LNCaP clone FGC (cell line): ENCODE measurements around the gene TANGO6.
"Not testable (repeated sequence)": the region's sequence is repeated elsewhere in the genome, so short reads cannot be mapped to it uniquely, and the experiment has no call there.

Experiments used
- DNase-seq: peaks from one replicate; pipeline ENCODE4 v3.0.0-alpha.2; 2011; ENCODE audit warnings: low read depth
- H3K4me3 ChIP-seq: 2 replicates; pipeline ENCODE4 v1.5.1; 2011; ENCODE audit warnings: mild to moderate bottlenecking, low read depth, low read length, control low read depth
- TF ChIP-seq, protein P1 (sequence below): IDR thresholded peaks from 2 replicates; pipeline ENCODE4 v1.5.1; 2012; ENCODE audit warnings: mild to moderate bottlenecking; ENCODE audit not compliant: control insufficient read depth, insufficient read depth; ENCODE audit errors: extremely low read depth

TANGO6 gene

GRCh38 chr16:69048328-69049120 lies 205.2 kb downstream of the TANGO6 start:
- TF ChIP-seq, protein P1, sequence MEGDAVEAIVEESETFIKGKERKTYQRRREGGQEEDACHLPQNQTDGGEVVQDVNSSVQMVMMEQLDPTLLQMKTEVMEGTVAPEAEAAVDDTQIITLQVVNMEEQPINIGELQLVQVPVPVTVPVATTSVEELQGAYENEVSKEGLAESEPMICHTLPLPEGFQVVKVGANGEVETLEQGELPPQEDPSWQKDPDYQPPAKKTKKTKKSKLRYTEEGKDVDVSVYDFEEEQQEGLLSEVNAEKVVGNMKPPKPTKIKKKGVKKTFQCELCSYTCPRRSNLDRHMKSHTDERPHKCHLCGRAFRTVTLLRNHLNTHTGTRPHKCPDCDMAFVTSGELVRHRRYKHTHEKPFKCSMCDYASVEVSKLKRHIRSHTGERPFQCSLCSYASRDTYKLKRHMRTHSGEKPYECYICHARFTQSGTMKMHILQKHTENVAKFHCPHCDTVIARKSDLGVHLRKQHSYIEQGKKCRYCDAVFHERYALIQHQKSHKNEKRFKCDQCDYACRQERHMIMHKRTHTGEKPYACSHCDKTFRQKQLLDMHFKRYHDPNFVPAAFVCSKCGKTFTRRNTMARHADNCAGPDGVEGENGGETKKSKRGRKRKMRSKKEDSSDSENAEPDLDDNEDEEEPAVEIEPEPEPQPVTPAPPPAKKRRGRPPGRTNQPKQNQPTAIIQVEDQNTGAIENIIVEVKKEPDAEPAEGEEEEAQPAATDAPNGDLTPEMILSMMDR, result no peak
- H3K4me3 ChIP-seq, result no peak overlapping the region
- DNase-seq, result no peak

DNA sequence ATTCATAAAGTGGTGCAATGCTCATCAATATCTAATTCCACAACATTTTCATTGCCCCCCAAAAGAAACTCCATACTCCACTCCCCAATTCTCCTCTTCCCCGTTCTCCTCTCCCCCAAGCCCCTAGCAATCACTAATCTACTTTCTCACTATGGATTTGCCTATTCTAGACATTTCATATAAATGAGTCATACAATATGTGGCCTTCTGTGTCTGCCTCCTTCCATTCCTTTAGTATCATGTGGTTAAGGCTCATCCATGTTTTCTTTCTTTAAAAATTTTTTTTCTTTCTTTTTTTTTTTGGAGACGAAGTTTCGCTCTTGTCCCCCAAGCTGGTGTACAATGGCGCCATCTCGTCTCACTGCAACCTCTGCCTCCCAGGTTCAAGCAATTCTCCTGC lies 205.8 kb downstream of the TANGO6 start:
- no peak for DNase-seq
- TF ChIP-seq, protein P1, result no peak
- no peak overlapping the region for H3K4me3 ChIP-seq

- H3K4me3 ChIP-seq, result no peak overlapping the region
- no peak for DNase-seq
- TF ChIP-seq, protein P1, result no peak
These were observed 206.5 kb downstream of the TANGO6 start for GRCh38 chr16:69049603-69050375.

- DNase-seq, H3K4me3 ChIP-seq: not testable (repeated sequence)
These were observed 208.1 kb downstream of the TANGO6 start for GRCh38 chr16:69051517-69051830.

GRCh38 chr16:69055008-69055407 lies 211.7 kb downstream of the TANGO6 start:
- H3K4me3 ChIP-seq, result no peak overlapping the region
- TF ChIP-seq, protein P1, result no peak
- DNase-seq, result no peak

DNA sequence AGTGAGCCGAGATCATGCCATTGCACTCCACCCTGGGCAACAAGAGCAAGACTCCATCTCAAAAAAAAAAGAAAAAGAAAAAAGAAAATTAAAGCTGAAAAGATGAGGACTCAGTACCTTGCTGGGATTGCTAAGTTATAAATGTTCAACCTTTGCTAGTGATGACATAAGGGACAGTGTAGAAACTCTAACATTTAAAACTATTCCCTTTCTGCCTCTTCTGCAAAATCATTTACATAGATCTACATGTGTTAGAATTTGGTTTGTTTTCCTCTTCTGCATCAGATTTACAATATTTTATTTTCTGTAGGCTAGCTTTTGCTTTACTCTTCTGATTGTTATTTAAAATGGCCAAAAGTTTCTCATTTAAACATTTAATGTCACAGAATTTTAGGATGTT lies 212.6 kb downstream of the TANGO6 start:
- TF ChIP-seq, protein P1, result no peak
- no peak for DNase-seq
- H3K4me3 ChIP-seq, result no peak overlapping the region

GRCh38 chr16:69056421-69056820 lies 213.1 kb downstream of the TANGO6 start:
- TF ChIP-seq, protein P1, result no peak
- no peak overlapping the region for H3K4me3 ChIP-seq

More at GRCh38 chr16:69056421-69056820, 213.1 kb downstream of the TANGO6 start:
- no peak for DNase-seq
